Fibroblast of skin of right quadriceps (primary cell): ENCODE results near the gene INPP4A.

Source experiments
- DNase-seq: peaks from one replicate; pipeline ENCODE4 v3.0.0-alpha.2; 2013

Gene INPP4A

GRCh38 chr2:98598781-98599428 is 154.2 kb downstream of the INPP4A start:
- DNase-seq, result peak; percentile 24

GRCh38 chr2:98601532-98602132 is 157.0 kb downstream of the INPP4A start:
- peak; percentile 31 for DNase-seq

- no peak for DNase-seq
Measured at GRCh38 chr2:98604547-98604946, 159.9 kb downstream of the INPP4A start.

- DNase-seq, result no peak
Measured at GRCh38 chr2:98605076-98605475, 160.4 kb downstream of the INPP4A start.

GRCh38 chr2:98606431-98606830 is 161.8 kb downstream of the INPP4A start:
- no peak for DNase-seq

- no peak for DNase-seq
Measured at GRCh38 chr2:98607104-98607503, 162.4 kb downstream of the INPP4A start.

- no peak for DNase-seq
Measured at GRCh38 chr2:98607741-98608115, 163.1 kb downstream of the INPP4A start.

GRCh38 chr2:98608116-98608961 is 163.7 kb downstream of the INPP4A start, which contains the start of the genes COA5 and UNC50:
COA5 (minus strand) TSS chr2:98608512; CDS start chr2:98608405, 107 bp downstream.
UNC50 (plus strand) TSS chr2:98608589; CDS start chr2:98609760, 1,171 bp downstream.
- peak; percentile 91 for DNase-seq

- peak; percentile 11 for DNase-seq
Measured at GRCh38 chr2:98608962-98609604, 164.4 kb downstream of the INPP4A start.

- no peak for DNase-seq
Measured at GRCh38 chr2:98614024-98614739, 169.5 kb downstream of the INPP4A start.

GRCh38 chr2:98615481-98615880 is 170.8 kb downstream of the INPP4A start:
- DNase-seq, result no peak

GRCh38 chr2:98617149-98617548 is 172.5 kb downstream of the INPP4A start:
- no peak for DNase-seq

- DNase-seq, result no peak
Measured at GRCh38 chr2:98623657-98624056, 179.0 kb downstream of the INPP4A start.

- DNase-seq, result no peak
Measured at GRCh38 chr2:98632351-98632750, 187.7 kb downstream of the INPP4A start.

- DNase-seq, result no peak
Measured at GRCh38 chr2:98634406-98635092, 189.9 kb downstream of the INPP4A start.

- no peak for DNase-seq
Measured at GRCh38 chr2:98637401-98638147, 192.9 kb downstream of the INPP4A start.

GRCh38 chr2:98643496-98644100 is 198.9 kb downstream of the INPP4A start:
- DNase-seq, result no peak
